HG02588 (cell line): ENCODE measurements around the gene ANKRA2.
A peak's percentile ranks its signal among the peaks of the same experiment; 100 is the strongest.
"Not testable (repeated sequence)": the region's sequence is repeated elsewhere in the genome, so short reads cannot be mapped to it uniquely, and the experiment has no call there.

Experiments used
- ATAC-seq: cut with Tn5 transposase; IDR thresholded peaks from one replicate; pipeline ENCODE4 v1.9.1; 2021; ENCODE audit warnings: mild to moderate bottlenecking, moderate library complexity; ENCODE audit not compliant: unreplicated experiment

The ANKRA2 gene

DNA sequence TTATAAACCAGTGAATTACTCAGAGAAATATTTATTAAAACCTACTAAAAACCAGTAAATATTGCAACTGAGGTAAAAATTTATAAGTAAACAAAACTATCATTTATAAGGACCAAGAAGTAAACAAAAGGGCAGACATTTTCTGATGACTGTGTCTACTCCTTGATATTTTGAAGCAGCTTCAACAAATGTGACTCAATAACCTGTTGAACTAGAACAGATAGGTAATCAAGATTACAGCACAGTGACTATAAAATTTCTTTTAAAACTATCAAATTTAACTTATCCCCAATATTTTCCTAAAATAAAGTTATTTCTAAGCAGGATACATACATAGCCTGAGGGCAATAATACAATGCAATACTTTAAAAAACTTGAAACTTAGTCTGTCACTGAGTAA lies 12.8 kb downstream of the ANKRA2 start:
- ATAC-seq, result no peak

DNA sequence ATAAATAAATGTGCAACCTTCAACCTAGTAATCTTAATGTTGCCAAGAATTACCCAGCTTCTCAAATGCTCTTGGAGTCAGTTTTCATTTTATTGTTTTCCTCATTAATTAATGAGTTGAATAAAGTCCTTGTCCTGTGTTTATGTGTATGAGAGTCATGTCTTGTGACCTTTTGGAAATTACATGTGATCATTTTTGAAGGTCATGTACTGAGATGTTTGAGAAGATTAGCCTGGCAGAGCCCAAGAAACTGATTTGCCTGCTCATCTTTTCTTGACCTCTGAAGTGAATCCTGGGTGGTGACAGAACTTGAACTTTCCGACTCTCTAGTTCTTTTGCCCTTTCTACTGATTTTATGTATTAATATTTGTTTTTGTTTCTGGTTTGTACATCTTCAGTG lies 15.4 kb downstream of the ANKRA2 start:
- no peak for ATAC-seq

DNA sequence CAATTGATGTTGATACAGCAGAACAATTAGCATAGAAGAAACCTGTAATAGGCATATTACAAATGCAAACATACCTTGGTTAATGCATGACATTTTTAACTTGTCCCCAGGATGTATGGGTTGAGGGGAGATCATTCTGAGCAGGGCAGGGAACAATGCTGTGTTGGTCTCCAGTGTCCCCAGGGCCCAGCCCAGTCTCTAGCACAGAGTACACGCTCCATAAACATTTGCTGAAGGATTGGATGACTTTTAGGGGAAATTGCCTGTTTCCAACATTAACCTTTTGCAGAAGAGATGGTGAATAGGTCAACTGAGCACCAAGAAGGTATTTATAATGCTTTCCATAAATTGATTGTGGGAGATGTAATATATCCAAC lies 20.0 kb downstream of the ANKRA2 start:
- ATAC-seq, result no peak

DNA sequence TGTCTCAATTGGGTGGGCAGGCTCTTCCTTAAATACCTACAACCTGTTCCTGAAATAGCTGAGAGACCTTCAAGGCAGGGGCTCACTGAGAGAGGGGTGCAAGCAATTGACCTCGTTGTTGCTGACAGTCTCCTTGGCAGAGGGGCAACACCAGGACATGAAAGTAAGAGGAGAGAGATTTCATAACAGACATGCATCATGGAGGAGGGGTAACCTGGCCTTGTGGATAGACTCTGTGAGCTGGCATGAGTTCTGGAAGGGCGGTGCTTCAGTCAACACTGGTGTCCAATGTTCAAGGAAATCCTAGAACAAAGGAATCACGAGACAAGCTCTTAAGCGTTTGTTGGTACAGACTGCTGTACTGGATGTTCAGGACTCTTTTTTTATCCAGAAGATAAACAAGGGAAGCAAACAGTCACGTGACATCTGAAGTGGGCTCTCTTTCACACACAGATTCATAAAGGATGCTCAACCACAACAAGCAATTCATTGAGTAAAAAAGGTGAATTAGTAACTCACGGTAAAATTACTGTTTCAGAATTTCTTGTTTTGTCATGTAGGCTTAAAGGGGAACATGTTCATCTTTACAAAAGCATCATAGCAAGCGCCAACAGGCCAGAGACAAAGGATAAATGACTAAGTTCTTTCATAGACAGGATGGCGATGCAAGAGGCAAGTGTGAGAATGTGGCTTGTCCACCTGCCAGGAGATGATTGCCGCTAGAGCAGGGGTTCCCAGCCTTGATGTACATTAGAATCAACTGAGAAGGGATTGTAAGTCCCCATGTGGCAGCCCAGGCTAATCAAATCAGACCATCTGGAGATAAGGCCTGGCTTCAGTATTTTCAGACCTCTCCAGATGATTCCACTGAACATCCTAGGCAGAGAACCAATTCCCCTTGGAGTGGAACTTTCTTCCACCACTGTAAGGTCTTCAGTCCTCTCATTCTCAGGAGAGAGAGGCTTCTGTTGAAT lies 20.7 kb downstream of the ANKRA2 start:
- no peak for ATAC-seq

DNA sequence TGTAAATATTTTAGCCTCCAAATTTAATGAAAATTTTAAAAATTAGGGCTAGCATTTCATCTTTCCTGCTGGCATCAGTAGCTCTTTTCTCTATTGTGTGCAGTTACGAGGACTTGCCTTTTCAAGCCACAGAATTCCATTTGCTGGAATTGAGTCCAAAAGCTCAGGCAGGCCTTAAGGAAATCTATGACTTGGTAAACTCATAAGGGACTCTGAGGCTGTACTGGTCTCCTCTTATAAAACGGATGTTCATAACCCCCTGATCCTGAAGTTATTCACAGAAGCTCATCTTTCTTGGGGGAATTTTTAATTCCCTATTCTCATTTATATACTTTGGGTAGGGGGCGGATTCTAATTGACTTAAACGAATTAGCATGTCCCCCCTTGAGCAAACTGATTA lies 23.4 kb downstream of the ANKRA2 start:
- ATAC-seq, result no peak

DNA sequence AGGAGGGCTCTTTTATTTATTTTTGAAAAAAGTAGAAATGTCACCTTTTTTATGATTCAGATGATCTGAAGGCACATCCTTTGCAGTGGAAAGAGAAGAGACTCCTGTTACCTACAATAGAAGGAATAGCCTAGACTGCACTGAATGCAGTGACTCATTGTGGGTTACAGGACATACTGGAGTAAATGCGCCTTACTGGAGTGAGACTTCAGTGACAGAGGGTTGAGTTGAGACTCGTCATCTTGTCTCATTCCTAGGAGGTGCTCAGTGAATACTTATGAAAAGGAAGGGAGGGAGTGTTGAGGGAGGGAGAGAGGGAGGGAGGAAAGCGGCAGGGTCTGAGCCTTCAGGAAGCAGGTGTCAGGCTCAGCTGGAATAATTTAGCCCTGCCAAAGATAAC lies 25.2 kb downstream of the ANKRA2 start:
- no peak for ATAC-seq

DNA sequence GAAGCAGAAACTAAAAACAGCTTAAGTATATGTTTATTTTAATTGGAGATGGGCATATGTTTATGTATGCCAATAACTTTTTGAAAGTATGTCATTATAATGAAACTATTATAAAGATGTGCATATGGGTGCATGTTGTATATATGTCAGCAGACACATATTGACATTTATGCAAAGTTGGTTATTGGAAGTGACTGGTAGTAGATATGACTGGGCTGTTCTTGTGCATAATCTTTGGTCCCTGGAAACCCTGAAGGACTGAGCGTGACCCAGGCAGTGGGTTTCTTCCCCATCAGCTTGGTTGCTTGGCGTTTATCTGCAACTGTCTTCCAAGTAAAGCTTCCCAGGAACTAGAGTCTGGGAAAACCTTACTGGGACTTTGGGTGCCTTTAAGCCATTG lies 25.7 kb downstream of the ANKRA2 start:
- ATAC-seq, result no peak

DNA sequence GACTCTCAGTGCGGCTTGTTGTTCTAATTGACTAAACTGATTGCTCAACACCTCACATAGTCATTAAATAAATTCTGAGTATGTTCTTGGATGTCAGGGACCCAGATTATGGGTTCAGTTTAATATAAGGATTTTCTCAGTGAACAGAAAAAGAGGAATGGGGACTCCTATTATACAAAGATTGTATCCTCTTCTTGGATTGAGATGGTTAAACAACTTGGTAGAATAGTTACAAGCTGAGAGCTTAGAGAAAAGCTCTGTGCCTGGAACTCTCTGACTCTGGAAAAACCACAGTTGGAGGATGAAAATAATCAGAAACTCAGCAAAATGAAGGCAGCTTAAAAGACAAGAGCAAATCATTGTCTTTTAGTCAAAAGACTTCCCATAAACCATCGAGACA lies 30.5 kb downstream of the ANKRA2 start:
- no peak for ATAC-seq

DNA sequence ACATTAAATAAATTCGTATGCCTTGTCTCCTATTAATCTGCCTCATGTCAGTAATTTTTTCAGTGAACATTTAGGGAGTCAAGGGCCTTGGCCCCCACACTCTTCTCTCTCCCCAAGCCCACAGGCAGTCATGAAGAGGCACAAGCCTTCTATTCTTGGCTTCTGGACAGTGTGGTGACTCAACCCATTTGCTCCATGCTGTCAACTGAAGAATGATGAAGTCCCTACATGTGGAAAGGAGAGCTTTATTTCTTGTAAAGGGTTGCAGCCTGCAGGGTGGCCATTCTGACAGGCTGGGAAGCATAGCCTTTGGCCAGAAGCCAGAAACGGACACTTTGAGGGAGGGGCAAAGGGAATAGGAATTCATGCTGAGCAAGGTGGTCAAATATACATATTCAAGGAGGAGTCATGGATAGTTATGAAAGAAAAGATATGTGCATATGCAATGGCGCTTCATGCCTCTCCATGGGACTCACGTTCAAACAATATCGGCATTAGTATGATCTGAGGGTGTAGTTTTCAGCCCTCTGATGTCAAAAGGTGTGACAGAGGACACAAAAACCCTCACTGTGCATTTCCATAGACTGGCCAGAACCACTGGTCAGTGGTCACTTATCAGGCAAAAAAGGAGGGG lies 31.3 kb downstream of the ANKRA2 start:
- no peak for ATAC-seq

DNA sequence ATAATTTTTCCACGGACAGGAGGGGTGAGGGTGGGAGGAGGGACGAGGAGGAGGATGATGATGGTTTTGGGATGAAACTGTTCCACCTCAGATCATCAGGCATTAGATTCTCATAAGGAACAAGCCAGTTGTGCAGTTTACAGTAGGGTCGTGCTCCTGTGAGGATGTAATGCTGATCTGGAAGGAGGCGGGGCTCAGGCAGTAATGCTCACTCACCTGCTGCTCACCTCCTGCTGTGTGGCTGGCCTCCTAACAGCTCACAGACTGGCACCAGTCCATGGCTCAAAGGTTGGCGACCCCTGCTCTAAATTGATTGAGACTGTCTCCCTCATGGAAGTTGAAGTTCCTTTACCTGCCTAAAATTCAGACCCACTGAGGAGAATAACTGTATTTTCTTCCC lies 33.2 kb downstream of the ANKRA2 start:
- ATAC-seq, result no peak

DNA sequence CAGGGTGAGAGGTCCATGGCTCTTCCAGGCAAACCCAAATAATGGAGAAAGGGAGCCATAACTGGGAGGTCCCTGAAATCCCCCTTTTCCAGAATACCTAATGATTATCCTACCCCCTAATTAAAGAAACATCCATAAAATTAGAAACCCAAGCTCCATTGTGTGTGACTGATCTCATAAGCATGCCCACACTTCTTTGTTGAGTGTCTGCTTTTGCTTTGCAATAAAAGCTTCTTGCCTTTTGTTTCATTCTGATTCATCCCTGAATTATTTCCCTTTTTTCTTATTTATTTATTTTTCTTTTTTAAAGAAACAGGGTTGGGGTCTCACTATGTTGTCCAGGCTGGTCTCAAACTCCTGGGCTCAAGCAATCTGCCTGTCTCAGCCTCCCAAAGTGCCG lies 34.1 kb downstream of the ANKRA2 start:
- ATAC-seq, result no peak

DNA sequence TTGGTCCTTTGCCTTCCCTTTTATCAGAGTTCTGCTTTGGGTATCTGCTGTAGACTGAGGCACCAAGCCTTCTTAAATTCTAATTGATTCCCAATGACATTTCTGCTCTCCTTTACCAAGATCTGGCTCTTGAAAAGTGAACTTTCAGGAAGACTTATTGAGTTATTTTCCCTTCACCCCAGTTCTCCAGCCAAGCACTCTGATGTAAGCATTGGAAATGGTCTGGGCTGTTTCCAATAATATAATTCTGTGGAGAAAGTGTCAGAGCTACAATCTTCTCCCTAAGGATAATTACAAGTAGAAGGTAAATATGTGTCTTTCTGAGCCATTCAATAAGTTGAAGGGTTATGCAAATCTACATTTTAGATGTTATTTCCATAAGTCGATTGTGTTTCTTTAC lies 36.4 kb downstream of the ANKRA2 start:
- ATAC-seq, result no peak

DNA sequence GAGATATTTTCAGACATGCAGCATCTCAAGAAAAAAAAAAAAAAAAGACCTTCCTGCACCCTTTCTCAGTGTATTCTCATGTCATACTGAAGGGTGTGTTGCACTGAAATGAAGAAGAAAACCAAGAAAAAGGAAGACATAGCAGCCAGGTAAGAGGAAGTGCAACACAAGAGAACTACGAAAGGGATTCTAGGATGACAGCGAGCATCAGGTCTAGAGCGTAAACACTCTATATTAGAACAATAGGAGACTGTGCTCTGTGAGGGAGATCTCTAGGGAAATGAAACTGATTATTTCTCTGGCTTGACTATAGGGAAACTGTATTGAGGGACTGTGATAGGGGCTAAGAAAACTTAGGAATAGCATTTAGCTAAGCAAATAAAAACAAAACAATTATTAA lies 37.2 kb downstream of the ANKRA2 start:
- no peak for ATAC-seq

DNA sequence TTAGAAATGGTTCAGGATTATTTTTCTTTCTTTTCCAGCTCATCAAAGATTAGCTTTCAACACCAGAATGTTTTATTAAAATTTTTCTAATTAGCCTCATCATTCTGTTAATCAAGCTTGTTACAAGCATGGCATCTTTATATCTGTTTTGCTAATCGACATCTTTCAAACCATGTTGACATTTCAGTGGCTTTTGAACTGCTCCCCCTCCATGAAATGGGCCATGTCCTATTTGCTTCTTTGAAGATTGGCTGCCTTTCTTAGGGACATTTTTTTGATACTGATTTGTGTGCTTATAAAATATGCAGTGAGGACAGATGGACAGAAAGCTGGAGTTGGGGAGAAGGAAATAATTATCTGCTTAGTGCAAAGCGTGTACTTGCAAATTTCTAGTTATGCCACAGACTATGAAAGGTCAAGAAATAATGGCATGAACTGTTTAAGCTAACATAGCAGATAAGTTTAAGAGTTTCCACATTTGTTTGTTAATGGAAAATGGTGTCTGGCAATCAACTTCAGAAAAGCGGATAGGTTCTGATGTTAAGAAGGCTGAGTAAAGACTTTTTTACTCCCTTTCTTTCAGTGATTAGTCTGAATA lies 39.7 kb downstream of the ANKRA2 start:
- no peak for ATAC-seq

DNA sequence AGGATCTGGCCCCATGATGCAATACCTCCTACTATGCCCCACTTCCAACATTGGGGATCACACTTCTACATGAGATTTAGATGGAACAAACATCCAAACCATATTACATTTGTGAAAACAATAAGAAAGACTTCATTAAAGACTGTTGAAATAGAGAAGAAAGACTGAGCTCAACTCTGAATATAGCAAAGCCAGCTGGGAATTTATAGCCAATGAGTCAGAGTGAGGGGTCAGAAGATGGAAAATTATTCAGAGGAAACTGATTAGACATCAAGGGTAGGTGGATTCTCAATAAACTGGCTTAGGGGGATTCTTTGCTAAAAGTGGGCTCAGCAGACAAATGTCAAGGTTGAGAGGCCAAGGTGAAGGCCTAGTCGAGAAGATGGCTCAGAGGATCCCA lies 41.6 kb downstream of the ANKRA2 start:
- no peak for ATAC-seq

DNA sequence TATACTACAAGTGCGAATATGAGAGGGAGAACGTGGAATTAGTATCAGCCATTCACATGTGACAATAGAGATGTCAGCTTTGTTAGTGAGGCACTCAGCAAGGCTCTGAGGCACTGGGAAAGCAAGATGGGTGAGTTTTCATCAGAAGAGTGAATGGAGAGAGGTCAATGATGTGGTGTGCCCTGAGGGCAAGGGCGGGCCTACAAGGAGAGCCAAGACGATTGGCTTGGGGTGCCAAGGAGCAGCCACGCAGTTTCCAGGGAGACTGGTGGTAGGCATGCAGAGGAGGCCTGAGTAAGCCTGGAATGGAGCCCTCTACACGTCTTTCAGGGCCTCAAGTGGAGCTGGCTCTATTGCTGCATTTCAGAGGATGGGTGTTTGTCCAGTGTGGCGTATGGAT lies 42.5 kb downstream of the ANKRA2 start:
- no peak for ATAC-seq

DNA sequence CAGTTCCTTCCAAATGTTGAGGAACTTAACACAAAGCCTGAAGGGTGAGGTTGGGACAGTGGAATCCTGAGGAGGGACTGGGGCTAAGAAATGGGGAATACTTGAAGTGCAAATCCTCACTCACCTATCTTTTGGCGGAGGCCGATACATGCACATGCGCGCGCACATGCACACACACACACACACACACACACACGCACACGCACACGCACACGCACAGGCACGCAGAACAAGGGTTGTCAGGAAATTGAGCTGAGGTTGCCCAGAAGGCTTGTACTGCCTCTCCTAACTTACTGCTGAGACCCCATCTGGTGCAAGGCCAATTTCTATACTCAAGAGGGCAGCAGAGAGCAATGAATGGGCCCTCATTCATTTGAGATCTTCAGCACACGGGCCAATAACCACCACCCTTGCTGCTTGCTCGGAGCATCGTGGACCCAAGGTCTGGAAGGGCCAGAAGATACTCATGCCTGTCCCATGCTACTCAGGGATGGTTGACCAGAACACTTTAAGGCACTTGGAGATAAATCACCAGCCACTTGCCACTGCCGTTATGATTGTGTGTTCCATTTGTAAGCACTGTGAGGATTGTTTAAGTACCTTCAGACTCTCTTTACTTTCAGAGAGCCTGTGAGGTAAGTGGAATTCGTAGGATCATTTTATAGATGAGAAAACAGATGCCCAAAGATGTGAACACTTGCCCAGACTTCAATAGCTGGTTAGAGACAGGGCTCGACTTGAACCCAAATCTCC lies 45.7 kb downstream of the ANKRA2 start:
- ATAC-seq, result peak; percentile 93

DNA sequence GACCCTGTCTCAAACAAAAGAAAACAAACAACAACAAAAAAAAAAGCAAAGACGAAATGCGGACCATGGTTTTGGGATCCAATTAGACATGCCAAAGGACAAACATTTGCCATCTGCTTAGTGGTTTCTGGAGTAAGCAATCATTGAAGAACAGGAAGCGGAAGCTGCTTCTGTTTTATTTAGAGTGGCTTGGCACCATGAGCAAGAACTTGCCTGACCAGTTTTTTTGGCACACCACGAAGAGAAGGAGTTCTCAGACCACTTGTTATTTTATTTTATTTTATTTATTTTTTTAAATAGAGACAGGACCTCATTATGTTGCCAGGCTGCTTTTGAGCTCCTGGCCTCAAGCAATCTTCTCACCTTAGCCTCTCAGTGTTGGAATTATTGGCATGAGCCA lies 50.2 kb downstream of the ANKRA2 start:
- no peak for ATAC-seq

DNA sequence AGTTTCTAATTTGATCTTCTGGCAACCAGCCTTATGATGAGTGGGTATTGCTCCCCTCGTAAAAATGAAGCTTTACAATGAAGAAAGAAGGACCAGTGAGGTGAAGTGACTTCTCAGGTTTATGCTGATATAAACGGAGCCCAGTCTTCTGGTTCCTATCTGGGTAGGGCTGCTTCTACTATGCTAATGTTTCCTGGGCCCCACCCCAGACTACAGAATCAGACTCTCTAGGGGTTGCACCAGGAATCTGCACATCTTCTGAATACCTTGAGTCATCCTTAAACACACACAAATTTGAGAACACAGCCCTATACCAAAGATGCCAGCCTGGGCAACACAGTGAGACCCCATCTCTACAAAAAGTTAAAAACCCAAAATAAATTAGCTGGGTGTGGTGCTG lies 51.0 kb downstream of the ANKRA2 start:
- ATAC-seq, result no peak

DNA sequence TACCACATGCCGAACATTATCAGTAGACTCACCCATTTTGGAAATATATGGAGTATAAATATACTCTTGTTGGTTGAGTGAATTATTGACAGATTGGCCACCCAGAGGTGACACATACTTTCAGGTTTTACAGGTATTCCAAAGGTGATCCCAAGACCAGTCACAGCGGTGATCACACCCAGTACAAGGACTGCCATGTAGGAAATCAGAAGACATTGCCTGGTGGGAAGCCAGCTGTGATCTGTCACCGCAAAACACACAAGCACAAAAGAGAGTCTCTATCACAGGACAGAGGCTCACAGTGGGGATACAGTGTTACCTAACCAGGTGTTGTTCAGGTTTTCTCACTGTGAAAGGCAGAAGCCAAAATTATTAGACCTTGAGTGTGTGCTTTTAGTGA lies 51.4 kb downstream of the ANKRA2 start:
- no peak for ATAC-seq

DNA sequence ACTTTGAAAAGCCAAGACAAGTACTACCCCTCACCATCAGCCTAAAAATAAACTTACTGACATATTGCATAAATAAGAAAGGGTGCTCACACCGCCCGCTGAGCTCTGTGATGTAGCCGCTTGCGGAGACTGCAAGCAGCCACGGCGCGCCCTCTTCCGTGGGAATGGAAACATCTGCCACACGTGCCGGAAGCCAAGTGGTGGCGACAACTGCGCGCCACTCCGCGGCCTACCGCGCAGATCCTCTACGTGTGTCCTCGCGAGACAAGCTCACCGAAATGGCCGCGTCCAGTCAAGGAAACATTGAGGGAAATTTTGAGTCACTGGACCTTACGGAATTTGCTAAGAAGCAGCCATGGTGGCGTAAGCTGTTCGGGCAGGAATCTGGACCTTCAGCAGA lies 56.9 kb downstream of the ANKRA2 start:
- not testable (repeated sequence) for ATAC-seq
